K562 treated with DMSO at 1 percent for 48 hours (cell line): ENCODE results near the gene MAGIX. TPM values are rescaled to one million over a fixed set of nuclear protein-coding genes. Genes with fewer than 3 reads are reported as not detected.

Experiments
- total RNA-seq: library from RNA; unstranded; fragments of 300-600 nt; gene quantifications from 2 replicates; pipeline ENCODE4 v1.2.3, GENCODE V29; 2022; ENCODE audit warnings: low replicate concordance; ENCODE audit errors: extremely low read depth

Gene MAGIX
- total RNA-seq: not detected in 2 replicates

DNA sequence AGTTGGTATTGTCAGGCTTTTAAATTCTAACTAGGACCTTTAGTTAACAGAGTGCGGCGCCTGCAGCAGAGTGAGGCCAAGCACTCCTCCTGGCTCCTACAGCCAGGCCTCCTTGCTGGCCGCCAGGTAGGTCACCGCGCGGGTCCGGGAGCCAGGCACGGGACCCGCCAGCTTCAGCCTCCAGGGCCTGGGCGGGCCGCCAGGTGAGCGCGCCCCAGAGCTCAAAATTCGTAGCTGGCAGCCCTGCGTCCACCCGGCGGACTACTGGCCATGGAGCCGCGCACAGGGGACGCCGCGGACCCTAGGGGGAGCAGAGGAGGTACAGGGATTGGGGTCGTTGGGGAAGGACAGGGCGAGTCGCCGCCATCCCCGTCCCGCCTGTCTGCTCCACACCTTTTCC is at the start of gene MAGIX:
Gene MAGIX (plus strand): TSS at position 139 of the 400 bp plus-strand sequence. CDS start 132 bp downstream, at position 271.

DNA sequence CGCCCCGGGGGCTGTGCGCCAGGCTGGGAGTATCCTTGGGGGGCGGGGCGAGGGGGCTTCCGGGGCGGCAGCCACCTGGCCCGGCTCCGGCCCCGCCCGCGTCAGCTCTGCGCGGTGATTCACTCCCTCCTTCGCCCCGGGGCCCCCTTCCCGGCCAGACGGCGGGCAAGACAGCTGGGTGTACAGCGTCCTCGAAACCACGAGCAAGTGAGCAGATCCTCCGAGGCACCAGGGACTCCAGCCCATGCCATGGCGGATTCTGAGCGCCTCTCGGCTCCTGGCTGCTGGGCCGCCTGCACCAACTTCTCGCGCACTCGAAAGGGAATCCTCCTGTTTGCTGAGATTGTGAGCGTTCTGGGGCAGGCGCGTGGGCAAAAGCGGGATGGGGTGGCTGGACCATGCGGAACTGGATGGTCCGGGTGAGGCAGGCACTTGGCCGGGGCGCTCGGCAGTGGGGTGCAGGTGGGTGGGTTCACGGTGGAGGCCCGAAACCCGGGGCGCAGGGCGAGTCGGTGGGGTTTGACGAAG is 9.3 kb downstream of the MAGIX start, which contains the start of gene PLP2:
Gene PLP2 (plus strand): TSS at position 147 of the 528 bp plus-strand sequence. CDS start 103 bp downstream, at position 250.

DNA sequence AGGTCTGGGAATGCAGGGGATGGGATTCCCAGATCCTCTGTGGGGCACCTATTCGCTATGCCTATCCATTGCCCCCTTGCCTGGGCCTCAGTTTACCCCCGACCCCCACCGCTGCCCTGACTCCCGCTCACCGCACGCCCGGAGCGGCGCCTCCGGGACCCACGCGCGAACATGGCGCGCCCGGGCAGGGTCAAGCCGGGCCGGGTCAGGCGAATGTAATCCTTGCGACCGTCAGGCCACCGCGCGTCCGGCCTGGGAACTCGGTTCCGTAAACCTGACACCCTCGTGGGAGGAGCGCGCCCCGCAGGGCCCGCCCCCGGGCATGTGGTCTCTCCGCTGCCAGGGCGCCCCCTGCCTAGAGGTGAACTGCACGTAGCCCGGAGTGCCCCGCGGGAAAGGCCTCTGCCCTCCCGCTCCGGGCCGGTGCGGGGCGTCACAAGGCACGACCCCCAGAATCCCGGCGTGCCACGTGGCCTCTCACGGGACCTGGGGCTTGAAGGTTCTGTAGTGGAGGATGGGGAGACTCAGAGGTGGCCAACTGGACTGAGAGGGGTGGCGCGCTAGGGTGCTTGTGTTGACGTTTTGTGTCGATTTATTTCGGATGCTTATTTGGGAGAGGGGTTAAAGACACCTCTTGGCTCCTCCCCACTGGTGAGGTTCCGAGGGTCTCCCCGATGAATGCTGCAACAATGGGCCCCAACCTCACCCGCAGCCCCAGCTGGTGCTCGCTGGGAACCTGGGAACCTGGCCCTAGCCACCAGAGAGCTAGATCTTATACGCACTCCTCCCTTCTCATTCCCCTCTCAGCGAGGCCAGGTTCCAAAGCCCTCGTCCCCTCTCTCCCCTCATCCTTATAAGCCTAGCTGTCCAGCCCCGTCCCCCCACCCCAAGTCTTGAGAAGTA is 23.8 kb downstream of the MAGIX start, which contains the start of gene PRICKLE3:
Gene PRICKLE3 (minus strand): TSS at position 249 of the 903 bp plus-strand sequence. CDS start 76 bp downstream, at position 173.

DNA sequence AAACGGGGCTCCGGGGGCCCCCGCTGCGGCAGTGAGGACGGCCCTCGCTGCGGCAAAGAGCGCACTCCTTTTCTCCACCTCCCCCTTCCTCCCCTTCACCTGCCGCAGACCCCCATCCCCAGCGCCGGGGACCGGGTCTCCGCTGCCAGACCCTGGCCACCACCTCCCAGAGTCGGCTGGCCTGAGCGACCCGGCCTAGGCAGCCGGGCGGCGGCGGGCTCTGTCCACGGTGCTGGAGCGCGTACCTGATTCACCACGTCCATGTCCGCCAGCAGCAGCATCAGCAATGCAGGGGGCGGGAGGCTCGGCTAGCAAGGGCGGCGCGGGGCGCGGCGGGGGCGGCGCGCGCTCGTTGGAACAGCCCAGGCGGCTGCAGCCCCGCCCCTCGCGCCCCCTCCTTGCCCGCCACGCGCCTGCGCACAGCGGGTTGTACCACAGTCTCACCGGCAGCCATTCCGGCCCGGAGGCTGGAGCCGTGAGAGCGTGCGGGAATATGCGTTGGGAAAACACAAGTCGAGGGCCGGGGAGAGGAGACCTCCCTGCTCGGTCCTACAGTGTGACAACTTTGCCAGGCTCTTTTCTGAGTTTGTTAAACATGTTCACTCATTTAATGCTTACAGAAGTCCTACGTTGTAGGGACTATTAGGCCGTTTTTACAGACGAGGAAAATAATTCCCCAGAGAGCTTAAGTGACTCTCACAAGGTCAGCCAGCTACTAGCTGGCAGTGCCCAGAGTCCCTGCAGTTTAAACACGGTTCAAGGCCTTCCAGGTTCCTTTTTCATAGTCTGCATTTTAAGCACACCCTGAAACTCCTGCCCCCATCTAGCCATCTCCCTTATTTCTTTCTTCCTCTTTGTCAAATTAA is 37.6 kb downstream of the MAGIX start, which contains the start of gene SYP:
Gene SYP (minus strand): TSS at position 288 of the 866 bp plus-strand sequence. CDS start 7 bp downstream, at position 281.

Other genes with a start within 250 kb of the MAGIX start
- not detected in 2 replicates for gene PIM2, start 243.7 kb upstream of the MAGIX start, total RNA-seq
- not detected in 2 replicates for gene OTUD5, start 205.2 kb upstream of the MAGIX start, total RNA-seq
- gene KCND1, start 190.9 kb upstream of the MAGIX start, total RNA-seq: not detected in 2 replicates
- not detected in 2 replicates for gene GRIPAP1, start 160.5 kb upstream of the MAGIX start, total RNA-seq
- gene TFE3, start 119.4 kb upstream of the MAGIX start, total RNA-seq: not detected in 2 replicates
- gene CCDC120, start 103.8 kb upstream of the MAGIX start, total RNA-seq: not detected in 2 replicates
- gene PRAF2, start 88.8 kb upstream of the MAGIX start, total RNA-seq: not detected in 2 replicates
- not detected in 2 replicates for gene WDR45, start 82.9 kb upstream of the MAGIX start, total RNA-seq
- gene GPKOW, start 39.0 kb upstream of the MAGIX start, total RNA-seq: not detected in 2 replicates
- gene PLP2, start 9.1 kb downstream of the MAGIX start, total RNA-seq: not detected in 2 replicates
- gene PRICKLE3, start 23.6 kb downstream of the MAGIX start, total RNA-seq: not detected in 2 replicates
- gene SYP, start 37.4 kb downstream of the MAGIX start, total RNA-seq: not detected in 2 replicates
- not detected in 2 replicates for gene CACNA1F, start 70.6 kb downstream of the MAGIX start, total RNA-seq
- gene CCDC22, start 72.7 kb downstream of the MAGIX start, total RNA-seq: not detected in 2 replicates
- gene FOXP3, start 102.0 kb downstream of the MAGIX start, total RNA-seq: not detected in 2 replicates
- gene PPP1R3F, start 107.0 kb downstream of the MAGIX start, total RNA-seq: not detected in 2 replicates
- gene GAGE10, start 140.9 kb downstream of the MAGIX start, total RNA-seq: not detected in 2 replicates
- gene GAGE12J, start 159.3 kb downstream of the MAGIX start, total RNA-seq: not detected in 2 replicates
- not detected in 2 replicates for gene GAGE13, start 168.8 kb downstream of the MAGIX start, total RNA-seq